Lung microvascular endothelial cell (primary cell): ENCODE measurements around the gene CACNA2D3. TPM values are rescaled to one million over a fixed set of nuclear protein-coding genes. Genes with fewer than 3 reads are reported as not detected.

Experiments
- DNase-seq, 2 donors: peaks; one replicate each; pipeline versions ENCODE4 v3.0.0 to v3.0.0-alpha.2; 2010; ENCODE audit warnings: low read depth in 2 of 2
- total RNA-seq: library from RNA; depleted of rRNA; stranded (reverse); fragments of >200 nt; gene quantifications from 2 replicates; pipeline ENCODE4 v1.2.1, GENCODE V29; 2014

The CACNA2D3 gene
- total RNA-seq, 1 donor from 2014 or later: not detected

GRCh38 chr3:54837964-54838363, 715.6 kb downstream of the CACNA2D3 start:
- no peak for DNase-seq

GRCh38 chr3:54841471-54841870, 719.1 kb downstream of the CACNA2D3 start:
- DNase-seq: no peak

GRCh38 chr3:54843352-54843751, 721.0 kb downstream of the CACNA2D3 start:
- no peak for DNase-seq

- no peak for DNase-seq
These were observed 721.9 kb downstream of the CACNA2D3 start for GRCh38 chr3:54844211-54844610.

GRCh38 chr3:54845011-54845410, 722.7 kb downstream of the CACNA2D3 start:
- DNase-seq: no peak

GRCh38 chr3:54845551-54845950, 723.2 kb downstream of the CACNA2D3 start:
- DNase-seq: no peak

- DNase-seq: no peak
These were observed 723.8 kb downstream of the CACNA2D3 start for GRCh38 chr3:54846119-54846518.

- DNase-seq: no peak
These were observed 725.0 kb downstream of the CACNA2D3 start for GRCh38 chr3:54847361-54847760.

- DNase-seq: no peak
These were observed 727.0 kb downstream of the CACNA2D3 start for GRCh38 chr3:54849360-54849759.

GRCh38 chr3:54850484-54851018, 728.2 kb downstream of the CACNA2D3 start:
- DNase-seq: no peak

- DNase-seq: peak; percentile 47 to 64
These were observed 731.4 kb downstream of the CACNA2D3 start for GRCh38 chr3:54853573-54854404.

- no peak for DNase-seq
These were observed 733.9 kb downstream of the CACNA2D3 start for GRCh38 chr3:54856271-54856670.

- no peak for DNase-seq
These were observed 735.0 kb downstream of the CACNA2D3 start for GRCh38 chr3:54857343-54857742.

- no peak for DNase-seq
These were observed 735.9 kb downstream of the CACNA2D3 start for GRCh38 chr3:54858093-54858785.

- no peak for DNase-seq
These were observed 736.8 kb downstream of the CACNA2D3 start for GRCh38 chr3:54859184-54859583.

- DNase-seq: no peak
These were observed 739.1 kb downstream of the CACNA2D3 start for GRCh38 chr3:54861248-54862067.

- DNase-seq: no peak
These were observed 740.2 kb downstream of the CACNA2D3 start for GRCh38 chr3:54862526-54862925.

- no peak for DNase-seq
These were observed 741.0 kb downstream of the CACNA2D3 start for GRCh38 chr3:54863366-54863765.

- no peak for DNase-seq
These were observed 741.4 kb downstream of the CACNA2D3 start for GRCh38 chr3:54863786-54864185.

- no peak for DNase-seq
These were observed 743.0 kb downstream of the CACNA2D3 start for GRCh38 chr3:54865316-54865715.

GRCh38 chr3:54866251-54866650, 743.9 kb downstream of the CACNA2D3 start:
- no peak for DNase-seq

- DNase-seq: peak in 1 of 2 donors; percentile 8
These were observed 748.1 kb downstream of the CACNA2D3 start for GRCh38 chr3:54870423-54870822.
